NB4 (cell line): ENCODE results near the gene SLC30A5.

ENCODE experiments used
- MYC ChIP-seq: IDR thresholded peaks from 2 replicates; pipeline ENCODE4 v1.6.1; 2011; ENCODE audit warnings: low read depth, low read length
- POLR2A ChIP-seq: IDR thresholded peaks from 2 replicates; pipeline ENCODE4 v1.6.1; 2011; ENCODE audit warnings: mild to moderate bottlenecking; ENCODE audit not compliant: insufficient read length; ENCODE audit errors: extremely low read depth
- TF ChIP-seq, protein P1 (sequence below): IDR thresholded peaks from one replicate; pipeline ENCODE4 v1.5.1; 2012; ENCODE audit warnings: low read depth, low read length

DNA sequence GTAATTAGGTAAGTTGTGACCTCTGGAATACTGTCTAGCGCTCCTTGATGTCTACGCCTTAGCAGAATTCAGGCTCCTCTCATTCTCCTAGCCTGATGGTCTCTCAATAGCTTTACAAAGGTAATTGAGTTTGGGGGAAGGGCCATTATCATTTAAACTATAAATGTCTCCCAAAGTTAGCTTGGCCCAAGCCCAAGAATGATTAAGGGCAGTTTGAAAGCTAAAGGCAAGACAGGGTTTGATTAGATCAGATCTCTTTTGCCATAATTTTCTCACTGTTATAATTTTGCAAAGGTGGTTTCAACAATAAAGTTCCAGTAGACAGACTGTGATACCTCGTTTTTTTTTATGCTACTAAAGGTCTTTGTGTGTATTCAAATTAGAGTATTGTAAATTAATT is 3.7 kb upstream of the SLC30A5 start:
- TF ChIP-seq, protein P1, sequence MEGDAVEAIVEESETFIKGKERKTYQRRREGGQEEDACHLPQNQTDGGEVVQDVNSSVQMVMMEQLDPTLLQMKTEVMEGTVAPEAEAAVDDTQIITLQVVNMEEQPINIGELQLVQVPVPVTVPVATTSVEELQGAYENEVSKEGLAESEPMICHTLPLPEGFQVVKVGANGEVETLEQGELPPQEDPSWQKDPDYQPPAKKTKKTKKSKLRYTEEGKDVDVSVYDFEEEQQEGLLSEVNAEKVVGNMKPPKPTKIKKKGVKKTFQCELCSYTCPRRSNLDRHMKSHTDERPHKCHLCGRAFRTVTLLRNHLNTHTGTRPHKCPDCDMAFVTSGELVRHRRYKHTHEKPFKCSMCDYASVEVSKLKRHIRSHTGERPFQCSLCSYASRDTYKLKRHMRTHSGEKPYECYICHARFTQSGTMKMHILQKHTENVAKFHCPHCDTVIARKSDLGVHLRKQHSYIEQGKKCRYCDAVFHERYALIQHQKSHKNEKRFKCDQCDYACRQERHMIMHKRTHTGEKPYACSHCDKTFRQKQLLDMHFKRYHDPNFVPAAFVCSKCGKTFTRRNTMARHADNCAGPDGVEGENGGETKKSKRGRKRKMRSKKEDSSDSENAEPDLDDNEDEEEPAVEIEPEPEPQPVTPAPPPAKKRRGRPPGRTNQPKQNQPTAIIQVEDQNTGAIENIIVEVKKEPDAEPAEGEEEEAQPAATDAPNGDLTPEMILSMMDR, result no peak
- TF ChIP-seq POLR2A (no peak), MYC (no peak)
